K562 (cell line): ENCODE measurements around the gene CYS1. TPM values are rescaled to one million over a fixed set of nuclear protein-coding genes. Genes with fewer than 3 reads are reported as not detected.

ENCODE experiments used
- FOSL1 ChIP-seq: fragments of 200-800 bp; sonication (Bioruptor generic); conservative IDR thresholded peaks from 2 replicates; pipeline ENCODE4 v1.6.1; 2016; ENCODE audit warnings: missing genetic modification characterization, missing compliant biosample characterization
- HMG20B ChIP-seq: fragments of 250-450 bp; sonication (Bioruptor Pico); IDR thresholded peaks from 2 replicates; pipeline ENCODE4 v1.5.0; 2021; ENCODE audit warnings: mild to moderate bottlenecking
- HOXB6 ChIP-seq: fragments of 250-450 bp; sonication (Bioruptor Pico); IDR thresholded peaks from 2 replicates; pipeline ENCODE4 v1.5.1; 2022; ENCODE audit warnings: mild to moderate bottlenecking, borderline replicate concordance
- LCOR ChIP-seq: sonication (generic); formaldehyde crosslinking; IDR thresholded peaks from 2 replicates; pipeline ENCODE4 v1.8.0; 2022; ENCODE audit warnings: mild to moderate bottlenecking, missing genetic modification reagents
- MAFF ChIP-seq: IDR thresholded peaks from 2 replicates; pipeline ENCODE4 v1.6.1; 2012; ENCODE audit warnings: low read length, improper control_type of control experiment
- MTA2 ChIP-seq: fragments of 450-650 bp; IDR thresholded peaks from 2 replicates; pipeline ENCODE4 v1.6.1; 2016; ENCODE audit warnings: low read depth
- NEUROD1 ChIP-seq: fragments of 150-350 bp; IDR thresholded peaks from 2 replicates; pipeline ENCODE4 v1.6.1; 2014; ENCODE audit warnings: borderline replicate concordance, low read length, low read depth; ENCODE audit not compliant: partially characterized antibody
- NFIC ChIP-seq: fragments of 450-650 bp; IDR thresholded peaks from 2 replicates; pipeline ENCODE4 v1.6.1; 2017; ENCODE audit warnings: mild to moderate bottlenecking, inconsistent platforms
- PML ChIP-seq: IDR thresholded peaks from 2 replicates; pipeline ENCODE4 v1.6.1; 2012; ENCODE audit warnings: low read length, inconsistent platforms
- SUPT5H ChIP-seq: fragments of 450-650 bp; IDR thresholded peaks from 2 replicates; pipeline ENCODE4 v1.6.1; 2016
- ZNF23 ChIP-seq: fragments of 250-450 bp; sonication (Bioruptor Pico); IDR thresholded peaks from 2 replicates; pipeline ENCODE4 v1.4.0; 2020; ENCODE audit warnings: mild to moderate bottlenecking
- ZNF75A ChIP-seq: fragments of 450-650 bp; formaldehyde crosslinking; IDR thresholded peaks from 2 replicates; pipeline ENCODE4 v1.4.0; 2020; ENCODE audit warnings: mild to moderate bottlenecking
- polyA plus RNA-seq, 8 experiments: library from polyadenylated mRNA; depleted of rRNA in 4 of 8; stranded (reverse) in 5 of 8; unstranded in 3 of 8; fragments of >200 nt; fragmentation: Nextera tagmentation in 2 of 8; fragmentation: Illumina TruSeq in 1 of 8; extraction: Ambion mirVana in 2 of 8; extraction: Trizol in 1 of 8; gene quantifications; 2 replicates each; pipeline versions ENCODE4 v1.2.1 to v1.2.3, GENCODE V29; 2011 to 2014; ENCODE audit warnings: inconsistent platforms in 1 of 8, missing spikeins in 1 of 8
- total RNA-seq, 7 experiments: library from RNA; depleted of rRNA in 6 of 7; stranded (reverse); fragments of >200 nt in 6 of 7; fragmentation: Illumina TruSeq in 2 of 7; extraction: Trizol in 2 of 7; gene quantifications; 2 replicates each; pipeline versions ENCODE4 v1.2.1 to v1.2.3, GENCODE V29; 2011 to 2021; ENCODE audit warnings: low replicate concordance in 1 of 7
- TF ChIP-seq, protein P1 (sequence below): fragments of 450-650 bp; IDR thresholded peaks from 2 replicates; pipeline ENCODE4 v1.6.1; 2016; ENCODE audit warnings: mild to moderate bottlenecking, moderate library complexity
- TF ChIP-seq, protein P2 (sequence below): sonication (generic); formaldehyde crosslinking; IDR thresholded peaks from 2 replicates; pipeline ENCODE4 v1.8.0; 2022; ENCODE audit warnings: mild to moderate bottlenecking, missing genetic modification reagents
- TF ChIP-seq, protein P3 (sequence below): fragments of 450-650 bp; formaldehyde crosslinking; IDR thresholded peaks from 2 replicates; pipeline ENCODE4 v1.4.0; 2020; ENCODE audit warnings: mild to moderate bottlenecking

CYS1 gene
- total and polyA plus RNA-seq, 9 of the 15 experiments (the other 6 are each of a cell fraction or from before 2014, with no cell fraction given): 0.11 to 0.13 TPM; not detected in 7

DNA sequence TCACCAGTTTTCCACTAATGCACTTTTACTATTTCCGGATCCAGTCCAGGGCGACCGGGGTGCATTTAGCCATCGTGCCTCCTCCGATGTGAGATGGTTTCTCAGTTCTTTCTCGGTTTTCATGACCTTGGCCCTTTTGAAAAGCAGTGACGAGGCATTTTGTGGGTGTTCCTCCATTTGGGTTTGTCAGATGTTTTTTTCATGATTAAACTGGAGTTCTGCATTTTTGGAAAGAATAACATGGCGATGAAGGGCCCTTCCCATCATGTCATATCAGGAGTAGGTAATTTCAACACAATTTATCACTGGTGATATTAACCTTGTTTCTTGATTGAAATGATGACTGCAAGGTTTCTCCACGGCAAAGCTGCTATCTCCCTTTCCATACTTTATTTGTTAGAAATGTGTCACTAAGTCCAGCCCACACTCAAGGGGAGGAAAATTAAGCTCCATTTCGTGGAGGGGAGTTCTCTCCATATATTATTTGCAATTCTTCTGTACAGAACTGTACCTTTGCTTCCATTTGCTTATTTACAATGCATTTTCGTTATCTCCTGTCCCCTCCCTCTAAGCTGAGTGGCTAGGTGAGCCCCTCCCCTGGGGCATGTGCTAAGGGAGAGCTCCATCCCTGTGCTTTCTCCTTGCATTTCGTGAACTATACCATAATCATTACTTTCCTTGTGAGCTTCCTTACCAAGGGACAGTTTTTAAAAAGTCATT, 45.7 kb downstream of the CYS1 start (continued):
- TF ChIP-seq HMG20B (CRISPR knock-in tag) (no peak), ZNF75A (no peak), PML (peak; percentile 22; the same call in 1 of the 2 replicates), MAFF (peak; percentile 82), HOXB6 (CRISPR knock-in tag) (no peak), SUPT5H (no peak), MTA2 (no peak), FOSL1 (tag) (0 out of 2 replicates have a peak, but pooled peaks have one; percentile 14), ZNF23 (CRISPR knock-in tag) (no peak), LCOR (CRISPR knock-in tag) (0 out of 2 replicates have a peak, but pooled peaks have one; percentile 30), NFIC (no peak), NEUROD1 (no peak)
- TF ChIP-seq, protein P1, sequence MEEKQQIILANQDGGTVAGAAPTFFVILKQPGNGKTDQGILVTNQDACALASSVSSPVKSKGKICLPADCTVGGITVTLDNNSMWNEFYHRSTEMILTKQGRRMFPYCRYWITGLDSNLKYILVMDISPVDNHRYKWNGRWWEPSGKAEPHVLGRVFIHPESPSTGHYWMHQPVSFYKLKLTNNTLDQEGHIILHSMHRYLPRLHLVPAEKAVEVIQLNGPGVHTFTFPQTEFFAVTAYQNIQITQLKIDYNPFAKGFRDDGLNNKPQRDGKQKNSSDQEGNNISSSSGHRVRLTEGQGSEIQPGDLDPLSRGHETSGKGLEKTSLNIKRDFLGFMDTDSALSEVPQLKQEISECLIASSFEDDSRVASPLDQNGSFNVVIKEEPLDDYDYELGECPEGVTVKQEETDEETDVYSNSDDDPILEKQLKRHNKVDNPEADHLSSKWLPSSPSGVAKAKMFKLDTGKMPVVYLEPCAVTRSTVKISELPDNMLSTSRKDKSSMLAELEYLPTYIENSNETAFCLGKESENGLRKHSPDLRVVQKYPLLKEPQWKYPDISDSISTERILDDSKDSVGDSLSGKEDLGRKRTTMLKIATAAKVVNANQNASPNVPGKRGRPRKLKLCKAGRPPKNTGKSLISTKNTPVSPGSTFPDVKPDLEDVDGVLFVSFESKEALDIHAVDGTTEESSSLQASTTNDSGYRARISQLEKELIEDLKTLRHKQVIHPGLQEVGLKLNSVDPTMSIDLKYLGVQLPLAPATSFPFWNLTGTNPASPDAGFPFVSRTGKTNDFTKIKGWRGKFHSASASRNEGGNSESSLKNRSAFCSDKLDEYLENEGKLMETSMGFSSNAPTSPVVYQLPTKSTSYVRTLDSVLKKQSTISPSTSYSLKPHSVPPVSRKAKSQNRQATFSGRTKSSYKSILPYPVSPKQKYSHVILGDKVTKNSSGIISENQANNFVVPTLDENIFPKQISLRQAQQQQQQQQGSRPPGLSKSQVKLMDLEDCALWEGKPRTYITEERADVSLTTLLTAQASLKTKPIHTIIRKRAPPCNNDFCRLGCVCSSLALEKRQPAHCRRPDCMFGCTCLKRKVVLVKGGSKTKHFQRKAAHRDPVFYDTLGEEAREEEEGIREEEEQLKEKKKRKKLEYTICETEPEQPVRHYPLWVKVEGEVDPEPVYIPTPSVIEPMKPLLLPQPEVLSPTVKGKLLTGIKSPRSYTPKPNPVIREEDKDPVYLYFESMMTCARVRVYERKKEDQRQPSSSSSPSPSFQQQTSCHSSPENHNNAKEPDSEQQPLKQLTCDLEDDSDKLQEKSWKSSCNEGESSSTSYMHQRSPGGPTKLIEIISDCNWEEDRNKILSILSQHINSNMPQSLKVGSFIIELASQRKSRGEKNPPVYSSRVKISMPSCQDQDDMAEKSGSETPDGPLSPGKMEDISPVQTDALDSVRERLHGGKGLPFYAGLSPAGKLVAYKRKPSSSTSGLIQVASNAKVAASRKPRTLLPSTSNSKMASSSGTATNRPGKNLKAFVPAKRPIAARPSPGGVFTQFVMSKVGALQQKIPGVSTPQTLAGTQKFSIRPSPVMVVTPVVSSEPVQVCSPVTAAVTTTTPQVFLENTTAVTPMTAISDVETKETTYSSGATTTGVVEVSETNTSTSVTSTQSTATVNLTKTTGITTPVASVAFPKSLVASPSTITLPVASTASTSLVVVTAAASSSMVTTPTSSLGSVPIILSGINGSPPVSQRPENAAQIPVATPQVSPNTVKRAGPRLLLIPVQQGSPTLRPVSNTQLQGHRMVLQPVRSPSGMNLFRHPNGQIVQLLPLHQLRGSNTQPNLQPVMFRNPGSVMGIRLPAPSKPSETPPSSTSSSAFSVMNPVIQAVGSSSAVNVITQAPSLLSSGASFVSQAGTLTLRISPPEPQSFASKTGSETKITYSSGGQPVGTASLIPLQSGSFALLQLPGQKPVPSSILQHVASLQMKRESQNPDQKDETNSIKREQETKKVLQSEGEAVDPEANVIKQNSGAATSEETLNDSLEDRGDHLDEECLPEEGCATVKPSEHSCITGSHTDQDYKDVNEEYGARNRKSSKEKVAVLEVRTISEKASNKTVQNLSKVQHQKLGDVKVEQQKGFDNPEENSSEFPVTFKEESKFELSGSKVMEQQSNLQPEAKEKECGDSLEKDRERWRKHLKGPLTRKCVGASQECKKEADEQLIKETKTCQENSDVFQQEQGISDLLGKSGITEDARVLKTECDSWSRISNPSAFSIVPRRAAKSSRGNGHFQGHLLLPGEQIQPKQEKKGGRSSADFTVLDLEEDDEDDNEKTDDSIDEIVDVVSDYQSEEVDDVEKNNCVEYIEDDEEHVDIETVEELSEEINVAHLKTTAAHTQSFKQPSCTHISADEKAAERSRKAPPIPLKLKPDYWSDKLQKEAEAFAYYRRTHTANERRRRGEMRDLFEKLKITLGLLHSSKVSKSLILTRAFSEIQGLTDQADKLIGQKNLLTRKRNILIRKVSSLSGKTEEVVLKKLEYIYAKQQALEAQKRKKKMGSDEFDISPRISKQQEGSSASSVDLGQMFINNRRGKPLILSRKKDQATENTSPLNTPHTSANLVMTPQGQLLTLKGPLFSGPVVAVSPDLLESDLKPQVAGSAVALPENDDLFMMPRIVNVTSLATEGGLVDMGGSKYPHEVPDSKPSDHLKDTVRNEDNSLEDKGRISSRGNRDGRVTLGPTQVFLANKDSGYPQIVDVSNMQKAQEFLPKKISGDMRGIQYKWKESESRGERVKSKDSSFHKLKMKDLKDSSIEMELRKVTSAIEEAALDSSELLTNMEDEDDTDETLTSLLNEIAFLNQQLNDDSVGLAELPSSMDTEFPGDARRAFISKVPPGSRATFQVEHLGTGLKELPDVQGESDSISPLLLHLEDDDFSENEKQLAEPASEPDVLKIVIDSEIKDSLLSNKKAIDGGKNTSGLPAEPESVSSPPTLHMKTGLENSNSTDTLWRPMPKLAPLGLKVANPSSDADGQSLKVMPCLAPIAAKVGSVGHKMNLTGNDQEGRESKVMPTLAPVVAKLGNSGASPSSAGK: peak; percentile 15
- TF ChIP-seq, protein P2, sequence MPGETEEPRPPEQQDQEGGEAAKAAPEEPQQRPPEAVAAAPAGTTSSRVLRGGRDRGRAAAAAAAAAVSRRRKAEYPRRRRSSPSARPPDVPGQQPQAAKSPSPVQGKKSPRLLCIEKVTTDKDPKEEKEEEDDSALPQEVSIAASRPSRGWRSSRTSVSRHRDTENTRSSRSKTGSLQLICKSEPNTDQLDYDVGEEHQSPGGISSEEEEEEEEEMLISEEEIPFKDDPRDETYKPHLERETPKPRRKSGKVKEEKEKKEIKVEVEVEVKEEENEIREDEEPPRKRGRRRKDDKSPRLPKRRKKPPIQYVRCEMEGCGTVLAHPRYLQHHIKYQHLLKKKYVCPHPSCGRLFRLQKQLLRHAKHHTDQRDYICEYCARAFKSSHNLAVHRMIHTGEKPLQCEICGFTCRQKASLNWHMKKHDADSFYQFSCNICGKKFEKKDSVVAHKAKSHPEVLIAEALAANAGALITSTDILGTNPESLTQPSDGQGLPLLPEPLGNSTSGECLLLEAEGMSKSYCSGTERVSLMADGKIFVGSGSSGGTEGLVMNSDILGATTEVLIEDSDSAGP: no peak
- TF ChIP-seq, protein P3, sequence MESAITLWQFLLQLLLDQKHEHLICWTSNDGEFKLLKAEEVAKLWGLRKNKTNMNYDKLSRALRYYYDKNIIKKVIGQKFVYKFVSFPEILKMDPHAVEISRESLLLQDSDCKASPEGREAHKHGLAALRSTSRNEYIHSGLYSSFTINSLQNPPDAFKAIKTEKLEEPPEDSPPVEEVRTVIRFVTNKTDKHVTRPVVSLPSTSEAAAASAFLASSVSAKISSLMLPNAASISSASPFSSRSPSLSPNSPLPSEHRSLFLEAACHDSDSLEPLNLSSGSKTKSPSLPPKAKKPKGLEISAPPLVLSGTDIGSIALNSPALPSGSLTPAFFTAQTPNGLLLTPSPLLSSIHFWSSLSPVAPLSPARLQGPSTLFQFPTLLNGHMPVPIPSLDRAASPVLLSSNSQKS (CRISPR knock-in tag): no peak
